Measurements from ENCODE around the gene CNTNAP2. TPM values are rescaled to one million over a fixed set of nuclear protein-coding genes. Genes with fewer than 3 reads are reported as not detected.
"Not testable (repeated sequence)": the region's sequence is repeated elsewhere in the genome, so short reads cannot be mapped to it uniquely, and the experiment has no call there.

CNTNAP2 gene
- total RNA-seq, 1 donor from 2014 or later = 0.49 TPM

GRCh38 chr7:148463210-148463609 is 2346.6 kb downstream of the CNTNAP2 start:
- intact Hi-C loops (cut with DNase I) = no loop called here
- ATAC-seq = no peak
- DNase-seq (ENCODE audit: low spot score) = no peak

- DNase-seq (ENCODE audit: low spot score) = no peak
- intact Hi-C loops (cut with DNase I) = no loop called here
- ATAC-seq = no peak
Measured at GRCh38 chr7:148464947-148465346, 2348.3 kb downstream of the CNTNAP2 start.

GRCh38 chr7:148465441-148465840 is 2348.8 kb downstream of the CNTNAP2 start:
- DNase-seq (ENCODE audit: low spot score); intact Hi-C loops (cut with DNase I): not testable (repeated sequence)

GRCh38 chr7:148466120-148466519 is 2349.5 kb downstream of the CNTNAP2 start:
- ATAC-seq (no peak), DNase-seq (ENCODE audit: low spot score) (no peak)
- intact Hi-C loops (cut with DNase I) = no loop called here

More at GRCh38 chr7:148465441-148465840, 2348.8 kb downstream of the CNTNAP2 start:
- not testable (repeated sequence) for ATAC-seq

- intact Hi-C loops (cut with DNase I) = no loop called here
- ATAC-seq (no peak), DNase-seq (ENCODE audit: low spot score) (no peak)
Measured at GRCh38 chr7:148468700-148469098, 2352.1 kb downstream of the CNTNAP2 start.

Small RNA genes lying within 50 kb of the gene (microRNA-seq; reads per million reads assigned to microRNA genes)
- gene MIR548F4 = not detected

All from sciatic nerve (tissue), 2 donors.